RKO (cell line): ENCODE measurements around the gene MACF1.
"Not testable (repeated sequence)": the region's sequence is repeated elsewhere in the genome, so short reads cannot be mapped to it uniquely, and the experiment has no call there.

Experiments
- DNase-seq: peaks from one replicate; pipeline ENCODE4 v3.0.0-alpha.2; 2016; ENCODE audit warnings: low spot score

The MACF1 gene

GRCh38 chr1:39418236-39418635 lies 213.7 kb downstream of the MACF1 start:
- DNase-seq = no peak

GRCh38 chr1:39420493-39420892 lies 216.0 kb downstream of the MACF1 start:
- no peak for DNase-seq

- no peak for DNase-seq
Observed at GRCh38 chr1:39422614-39423013, 218.1 kb downstream of the MACF1 start.

- no peak for DNase-seq
Observed at GRCh38 chr1:39425151-39425550, 220.7 kb downstream of the MACF1 start.

GRCh38 chr1:39425634-39426033 lies 221.1 kb downstream of the MACF1 start:
- no peak for DNase-seq

GRCh38 chr1:39426346-39426745 lies 221.9 kb downstream of the MACF1 start:
- DNase-seq = no peak

- no peak for DNase-seq
Observed at GRCh38 chr1:39427374-39427773, 222.9 kb downstream of the MACF1 start.

GRCh38 chr1:39427912-39428311 lies 223.4 kb downstream of the MACF1 start:
- DNase-seq = no peak

GRCh38 chr1:39431927-39432326 lies 227.4 kb downstream of the MACF1 start:
- DNase-seq = no peak

- DNase-seq = no peak
Observed at GRCh38 chr1:39434797-39435395, 230.4 kb downstream of the MACF1 start.

- no peak for DNase-seq
Observed at GRCh38 chr1:39435597-39435996, 231.1 kb downstream of the MACF1 start.

GRCh38 chr1:39436842-39437241 lies 232.3 kb downstream of the MACF1 start:
- no peak for DNase-seq

- DNase-seq = no peak
Observed at GRCh38 chr1:39438042-39438441, 233.5 kb downstream of the MACF1 start.

- DNase-seq = no peak
Observed at GRCh38 chr1:39440856-39441255, 236.4 kb downstream of the MACF1 start.

- DNase-seq = no peak
Observed at GRCh38 chr1:39441797-39442196, 237.3 kb downstream of the MACF1 start.

GRCh38 chr1:39445573-39445972 lies 241.1 kb downstream of the MACF1 start:
- DNase-seq = no peak

- DNase-seq = no peak
Observed at GRCh38 chr1:39446986-39447567, 242.6 kb downstream of the MACF1 start.

GRCh38 chr1:39450041-39450440 lies 245.5 kb downstream of the MACF1 start:
- DNase-seq = not testable (repeated sequence)

GRCh38 chr1:39450956-39451606 lies 246.6 kb downstream of the MACF1 start:
- no peak for DNase-seq

- DNase-seq = no peak
Observed at GRCh38 chr1:39452081-39452480, 247.6 kb downstream of the MACF1 start.

- DNase-seq = no peak
Observed at GRCh38 chr1:39452540-39452939, 248.0 kb downstream of the MACF1 start.

- no peak for DNase-seq
Observed at GRCh38 chr1:39453603-39454002, 249.1 kb downstream of the MACF1 start.

GRCh38 chr1:39458991-39459390 lies 254.5 kb downstream of the MACF1 start:
- DNase-seq = no peak

GRCh38 chr1:39462074-39462473 lies 257.6 kb downstream of the MACF1 start:
- peak; percentile 45 for DNase-seq
